Measurements from ENCODE around the gene FAAP20.

DNA sequence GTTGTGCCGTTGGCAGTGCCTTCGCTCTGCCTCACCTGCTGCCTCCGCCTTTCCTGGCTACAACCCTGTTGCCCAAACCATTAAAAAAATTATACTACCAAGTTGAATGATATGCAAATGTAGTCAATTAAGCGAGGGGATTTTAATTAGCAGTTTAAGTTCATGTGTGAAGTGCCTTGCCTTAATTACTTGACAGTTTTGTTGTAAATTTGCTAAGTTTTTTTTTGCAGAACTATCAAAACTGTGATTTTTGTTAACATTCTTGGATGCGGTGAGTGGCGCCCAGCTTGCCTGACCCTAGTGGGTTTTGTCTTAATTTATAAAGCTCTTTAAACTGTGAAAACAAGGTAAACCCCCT lies 44.4 kb upstream of the FAAP20 start:
- TF ChIP-seq RARB (CRISPR knock-in tag; IDR thresholded peaks at IDR 0.05) (no peak), ZSCAN20 (CRISPR knock-in tag; IDR thresholded peaks at IDR 0.05) (no peak), MYC (IDR thresholded peaks at IDR 0.05; ENCODE audit: borderline replicate concordance, low read length) (no peak), RFX5 (IDR thresholded peaks at IDR 0.05) (no peak), JUN (IDR thresholded peaks at IDR 0.05) (no peak), SMC3 (IDR thresholded peaks at IDR 0.05) (no peak), NR3C1 (IDR thresholded peaks at IDR 0.05) (no peak), POLR2A (IDR thresholded peaks at IDR 0.05; ENCODE audit: low read length) (no peak)
- TF ChIP-seq, protein P1, sequence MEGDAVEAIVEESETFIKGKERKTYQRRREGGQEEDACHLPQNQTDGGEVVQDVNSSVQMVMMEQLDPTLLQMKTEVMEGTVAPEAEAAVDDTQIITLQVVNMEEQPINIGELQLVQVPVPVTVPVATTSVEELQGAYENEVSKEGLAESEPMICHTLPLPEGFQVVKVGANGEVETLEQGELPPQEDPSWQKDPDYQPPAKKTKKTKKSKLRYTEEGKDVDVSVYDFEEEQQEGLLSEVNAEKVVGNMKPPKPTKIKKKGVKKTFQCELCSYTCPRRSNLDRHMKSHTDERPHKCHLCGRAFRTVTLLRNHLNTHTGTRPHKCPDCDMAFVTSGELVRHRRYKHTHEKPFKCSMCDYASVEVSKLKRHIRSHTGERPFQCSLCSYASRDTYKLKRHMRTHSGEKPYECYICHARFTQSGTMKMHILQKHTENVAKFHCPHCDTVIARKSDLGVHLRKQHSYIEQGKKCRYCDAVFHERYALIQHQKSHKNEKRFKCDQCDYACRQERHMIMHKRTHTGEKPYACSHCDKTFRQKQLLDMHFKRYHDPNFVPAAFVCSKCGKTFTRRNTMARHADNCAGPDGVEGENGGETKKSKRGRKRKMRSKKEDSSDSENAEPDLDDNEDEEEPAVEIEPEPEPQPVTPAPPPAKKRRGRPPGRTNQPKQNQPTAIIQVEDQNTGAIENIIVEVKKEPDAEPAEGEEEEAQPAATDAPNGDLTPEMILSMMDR (IDR thresholded peaks at IDR 0.05), result no peak
- TF ChIP-seq, protein P2, sequence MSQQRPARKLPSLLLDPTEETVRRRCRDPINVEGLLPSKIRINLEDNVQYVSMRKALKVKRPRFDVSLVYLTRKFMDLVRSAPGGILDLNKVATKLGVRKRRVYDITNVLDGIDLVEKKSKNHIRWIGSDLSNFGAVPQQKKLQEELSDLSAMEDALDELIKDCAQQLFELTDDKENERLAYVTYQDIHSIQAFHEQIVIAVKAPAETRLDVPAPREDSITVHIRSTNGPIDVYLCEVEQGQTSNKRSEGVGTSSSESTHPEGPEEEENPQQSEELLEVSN (IDR thresholded peaks at IDR 0.05; ENCODE audit: borderline replicate concordance, low read depth), result no peak
- TF ChIP-seq, protein P3, sequence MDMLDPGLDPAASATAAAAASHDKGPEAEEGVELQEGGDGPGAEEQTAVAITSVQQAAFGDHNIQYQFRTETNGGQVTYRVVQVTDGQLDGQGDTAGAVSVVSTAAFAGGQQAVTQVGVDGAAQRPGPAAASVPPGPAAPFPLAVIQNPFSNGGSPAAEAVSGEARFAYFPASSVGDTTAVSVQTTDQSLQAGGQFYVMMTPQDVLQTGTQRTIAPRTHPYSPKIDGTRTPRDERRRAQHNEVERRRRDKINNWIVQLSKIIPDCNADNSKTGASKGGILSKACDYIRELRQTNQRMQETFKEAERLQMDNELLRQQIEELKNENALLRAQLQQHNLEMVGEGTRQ (IDR thresholded peaks at IDR 0.05), result no peak
- TF ChIP-seq, protein P4, sequence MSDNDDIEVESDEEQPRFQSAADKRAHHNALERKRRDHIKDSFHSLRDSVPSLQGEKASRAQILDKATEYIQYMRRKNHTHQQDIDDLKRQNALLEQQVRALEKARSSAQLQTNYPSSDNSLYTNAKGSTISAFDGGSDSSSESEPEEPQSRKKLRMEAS (IDR thresholded peaks at IDR 0.05), result no peak
